Measurements from ENCODE around the gene SP1. TPM values are rescaled to one million over a fixed set of nuclear protein-coding genes. Genes with fewer than 3 reads are reported as not detected.

SP1 gene
- total and polyA plus RNA-seq, 9 of the 15 experiments (the other 6 are each of a cell fraction or from before 2014, with no cell fraction given), result 8.0 to 65.5 (median 41.6) TPM

DNA sequence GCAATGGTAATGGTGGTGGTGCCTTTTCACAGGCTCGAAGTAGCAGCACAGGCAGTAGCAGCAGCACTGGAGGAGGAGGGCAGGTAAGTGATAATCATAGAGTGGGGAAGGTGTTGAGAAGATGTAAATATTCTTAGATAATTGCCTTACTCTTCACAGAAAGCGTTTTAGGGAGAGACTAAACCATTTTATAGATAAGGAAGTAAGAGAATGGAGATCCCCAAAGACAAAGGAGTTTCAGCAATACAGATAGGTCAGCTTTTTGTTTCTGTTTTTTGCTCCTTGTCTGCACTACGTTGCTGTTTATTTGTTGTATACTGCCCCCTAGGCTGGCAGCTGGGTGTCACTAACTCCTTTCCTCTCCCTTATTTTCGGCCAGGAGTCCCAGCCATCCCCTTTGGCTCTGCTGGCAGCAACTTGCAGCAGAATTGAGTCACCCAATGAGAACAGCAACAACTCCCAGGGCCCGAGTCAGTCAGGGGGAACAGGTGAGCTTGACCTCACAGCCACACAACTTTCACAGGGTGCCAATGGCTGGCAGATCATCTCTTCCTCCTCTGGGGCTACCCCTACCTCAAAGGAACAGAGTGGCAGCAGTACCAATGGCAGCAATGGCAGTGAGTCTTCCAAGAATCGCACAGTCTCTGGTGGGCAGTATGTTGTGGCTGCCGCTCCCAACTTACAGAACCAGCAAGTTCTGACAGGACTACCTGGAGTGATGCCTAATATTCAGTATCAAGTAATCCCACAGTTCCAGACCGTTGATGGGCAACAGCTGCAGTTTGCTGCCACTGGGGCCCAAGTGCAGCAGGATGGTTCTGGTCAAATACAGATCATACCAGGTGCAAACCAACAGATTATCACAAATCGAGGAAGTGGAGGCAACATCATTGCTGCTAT lies 2.0 kb downstream of the SP1 start (continued):
- TF ChIP-seq MBD2 (IDR thresholded peaks at IDR 0.05; ENCODE audit: borderline replicate concordance, low read depth), result no peak
- no peak for TF ChIP-seq HLTF (IDR thresholded peaks at IDR 0.05)
- peak in 1 of 2 experiments; percentile 64; a peak in 2 of 4 replicates for TF ChIP-seq TBL1XR1 (IDR thresholded peaks at IDR 0.05; ENCODE audit: low read length in 2 of 2)
- TF ChIP-seq FOXJ2 (tag; IDR thresholded peaks at IDR 0.05), result no peak
- no peak for TF ChIP-seq ZNF175 (CRISPR knock-in tag; IDR thresholded peaks at IDR 0.05; ENCODE audit: low read depth)
- no peak for TF ChIP-seq BCOR (IDR thresholded peaks at IDR 0.05)
- TF ChIP-seq, protein P1, sequence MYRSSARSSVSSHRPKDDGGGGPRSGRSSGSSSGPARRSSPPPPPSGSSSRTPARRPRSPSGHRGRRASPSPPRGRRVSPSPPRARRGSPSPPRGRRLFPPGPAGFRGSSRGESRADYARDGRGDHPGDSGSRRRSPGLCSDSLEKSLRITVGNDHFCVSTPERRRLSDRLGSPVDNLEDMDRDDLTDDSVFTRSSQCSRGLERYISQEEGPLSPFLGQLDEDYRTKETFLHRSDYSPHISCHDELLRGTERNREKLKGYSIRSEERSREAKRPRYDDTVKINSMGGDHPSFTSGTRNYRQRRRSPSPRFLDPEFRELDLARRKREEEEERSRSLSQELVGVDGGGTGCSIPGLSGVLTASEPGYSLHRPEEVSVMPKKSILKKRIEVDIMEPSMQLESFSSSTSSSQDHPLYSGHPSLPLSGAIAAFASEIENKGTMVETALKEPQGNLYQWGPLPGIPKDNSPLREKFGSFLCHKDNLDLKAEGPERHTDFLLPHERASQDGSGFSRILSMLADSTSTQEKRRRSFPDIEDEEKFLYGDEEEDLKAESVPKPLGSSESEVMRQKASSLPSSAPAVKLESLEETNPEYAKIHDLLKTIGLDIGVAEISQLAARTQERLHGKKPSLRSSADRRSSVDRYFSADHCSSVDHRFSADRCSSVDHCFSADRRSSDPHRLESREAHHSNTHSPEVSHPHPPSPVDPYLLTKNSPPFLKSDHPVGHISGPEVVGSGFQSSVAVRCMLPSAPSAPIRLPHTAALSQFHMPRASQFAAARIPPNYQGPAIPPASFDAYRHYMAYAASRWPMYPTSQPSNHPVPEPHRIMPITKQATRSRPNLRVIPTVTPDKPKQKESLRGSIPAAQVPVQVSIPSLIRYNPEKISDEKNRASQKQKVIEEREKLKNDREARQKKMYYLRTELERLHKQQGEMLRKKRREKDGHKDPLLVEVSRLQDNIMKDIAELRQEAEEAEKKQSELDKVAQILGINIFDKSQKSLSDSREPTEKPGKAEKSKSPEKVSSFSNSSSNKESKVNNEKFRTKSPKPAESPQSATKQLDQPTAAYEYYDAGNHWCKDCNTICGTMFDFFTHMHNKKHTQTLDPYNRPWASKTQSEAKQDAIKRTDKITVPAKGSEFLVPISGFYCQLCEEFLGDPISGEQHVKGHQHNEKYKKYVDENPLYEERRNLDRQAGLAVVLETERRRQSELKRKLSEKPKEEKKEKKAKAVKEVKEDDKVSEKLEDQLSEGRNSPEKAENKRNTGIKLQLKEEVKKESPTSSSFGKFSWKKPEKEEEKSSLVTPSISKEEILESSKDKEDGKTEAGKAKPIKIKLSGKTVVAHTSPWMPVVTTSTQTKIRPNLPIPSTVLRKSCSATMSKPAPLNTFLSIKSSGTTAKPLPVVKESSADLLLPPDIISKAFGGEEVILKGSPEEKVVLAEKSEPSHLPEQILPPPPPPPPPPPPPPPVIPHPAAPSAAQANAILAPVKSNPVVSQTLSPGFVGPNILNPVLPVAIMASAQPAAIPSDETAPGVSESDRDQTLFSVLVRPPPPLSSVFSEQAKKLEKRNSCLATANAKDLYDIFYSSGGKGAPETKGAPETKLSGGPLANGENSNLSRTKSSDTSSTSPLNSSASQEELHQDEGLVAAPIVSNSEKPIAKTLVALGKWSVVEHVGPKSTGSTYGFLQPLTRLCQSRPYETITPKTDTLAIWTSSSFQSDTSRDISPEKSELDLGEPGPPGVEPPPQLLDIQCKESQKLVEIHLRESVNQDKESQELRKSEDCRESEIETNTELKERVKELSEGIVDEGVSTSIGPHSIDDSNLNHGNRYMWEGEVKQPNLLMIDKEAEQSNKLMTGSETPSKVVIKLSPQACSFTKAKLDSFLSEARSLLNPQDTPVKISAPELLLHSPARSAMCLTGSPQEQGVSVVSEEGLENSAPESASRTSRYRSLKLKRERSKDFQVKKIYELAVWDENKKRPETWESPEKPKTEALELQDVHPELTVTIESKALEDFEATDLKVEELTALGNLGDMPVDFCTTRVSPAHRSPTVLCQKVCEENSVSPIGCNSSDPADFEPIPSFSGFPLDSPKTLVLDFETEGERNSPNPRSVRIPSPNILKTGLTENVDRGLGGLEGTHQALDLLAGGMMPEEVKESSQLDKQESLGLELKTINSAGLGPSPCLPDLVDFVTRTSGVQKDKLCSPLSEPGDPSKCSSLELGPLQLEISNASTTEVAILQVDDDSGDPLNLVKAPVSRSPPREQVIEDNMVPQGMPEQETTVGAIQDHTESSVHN (IDR thresholded peaks at IDR 0.05; ENCODE audit: borderline replicate concordance in 1 of 2, low read depth in 1 of 2), result no peak
- TF ChIP-seq BRD4 (IDR thresholded peaks at IDR 0.05), result no peak
- TF ChIP-seq NBN (IDR thresholded peaks at IDR 0.05; ENCODE audit: low read depth), result no peak
- TF ChIP-seq LEF1 (IDR thresholded peaks at IDR 0.05), result no peak
- TF ChIP-seq NFYB (IDR thresholded peaks at IDR 0.05; ENCODE audit: extremely low read depth, insufficient read length), result no peak
- no peak for TF ChIP-seq NR3C1 (CRISPR knock-in tag; IDR thresholded peaks at IDR 0.05)
- TF ChIP-seq, protein P2, sequence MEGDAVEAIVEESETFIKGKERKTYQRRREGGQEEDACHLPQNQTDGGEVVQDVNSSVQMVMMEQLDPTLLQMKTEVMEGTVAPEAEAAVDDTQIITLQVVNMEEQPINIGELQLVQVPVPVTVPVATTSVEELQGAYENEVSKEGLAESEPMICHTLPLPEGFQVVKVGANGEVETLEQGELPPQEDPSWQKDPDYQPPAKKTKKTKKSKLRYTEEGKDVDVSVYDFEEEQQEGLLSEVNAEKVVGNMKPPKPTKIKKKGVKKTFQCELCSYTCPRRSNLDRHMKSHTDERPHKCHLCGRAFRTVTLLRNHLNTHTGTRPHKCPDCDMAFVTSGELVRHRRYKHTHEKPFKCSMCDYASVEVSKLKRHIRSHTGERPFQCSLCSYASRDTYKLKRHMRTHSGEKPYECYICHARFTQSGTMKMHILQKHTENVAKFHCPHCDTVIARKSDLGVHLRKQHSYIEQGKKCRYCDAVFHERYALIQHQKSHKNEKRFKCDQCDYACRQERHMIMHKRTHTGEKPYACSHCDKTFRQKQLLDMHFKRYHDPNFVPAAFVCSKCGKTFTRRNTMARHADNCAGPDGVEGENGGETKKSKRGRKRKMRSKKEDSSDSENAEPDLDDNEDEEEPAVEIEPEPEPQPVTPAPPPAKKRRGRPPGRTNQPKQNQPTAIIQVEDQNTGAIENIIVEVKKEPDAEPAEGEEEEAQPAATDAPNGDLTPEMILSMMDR (IDR thresholded peaks at IDR 0.05 in 2 of 3, conservative IDR thresholded peaks at IDR 0.05 in 1 of 3; ENCODE audit: insufficient read depth in 2 of 3, low read depth in 1 of 3, low read length in 3 of 3), result peak; percentile 65 to 77 (median 71)
- TF ChIP-seq HNRNPK (IDR thresholded peaks at IDR 0.05; ENCODE audit: low read depth, low read length, poor library complexity, severe bottlenecking), result no peak
- TF ChIP-seq KLF13 (tag; IDR thresholded peaks at IDR 0.05; ENCODE audit: borderline replicate concordance, low read depth), result no peak
- TF ChIP-seq DIDO1 (tag; IDR thresholded peaks at IDR 0.05; ENCODE audit: low read depth), result no peak
- TF ChIP-seq ZNF696 (CRISPR knock-in tag; conservative IDR thresholded peaks at IDR 0.05), result no peak
